HepG2 (cell line): ENCODE measurements around the gene GADD45G. TPM values are rescaled to one million over a fixed set of nuclear protein-coding genes. Genes with fewer than 3 reads are reported as not detected.

Experiments used
- ATAC-seq: fragments of 200-7000 bp; cut with Tn5 transposase; 3 replicates; pipeline ENCODE4 v1.9.1; 2020; ENCODE audit warnings: mild to moderate bottlenecking, moderate library complexity
- BruUV-seq: library from RNA; stranded (reverse); fragments of 400-500 nt; replicated peaks from 2 replicates; lab custom pipeline; 2021; lab: Mats Ljungman, UMichigan
- CTCF ChIA-PET: fragments of 300-600 bp; formaldehyde crosslinking; extraction: SDS; loops from one replicate; lab custom pipeline; 2021; ENCODE audit warnings: low total read pairs, inconsistent platforms, low intra/inter-chr PET ratio; lab: Yijun Ruan, JAX
- POLR2A ChIA-PET: fragments of 350-600 bp; sonication (Branson Sonifier 250); formaldehyde crosslinking; loops from one replicate; lab custom pipeline; 2020; ENCODE audit warnings: antibody characterized with exemption, inconsistent platforms; lab: Yijun Ruan, JAX
- DNase-seq: peaks from one replicate; pipeline ENCODE4 v3.0.0-alpha.2; 2015; ENCODE audit warnings: low spot score
- FAIRE-seq: peaks from 3 replicates; lab custom pipeline; 2011; peaks lifted over from hg19 to GRCh38; lab: Jason Lieb, UNC
- H2AFZ ChIP-seq: one replicate; pipeline ENCODE4 v1.6.1; 2011; ENCODE audit warnings: low read length, inconsistent platforms
- H3K27ac ChIP-seq: fragments of 300-600 bp; 3 replicates; pipeline ENCODE4 v1.8.0; 2011; ENCODE audit warnings: mixed run types, mild to moderate bottlenecking, mixed read lengths, low read length, inconsistent platforms; ENCODE audit not compliant: insufficient read depth; ENCODE audit errors: extremely low read length
- H3K27me3 ChIP-seq, 2 experiments: fragments of 200-600 bp in 1 of 2; 2 replicates in 1 of 2; 3 replicates in 1 of 2; pipeline versions ENCODE4 v1.6.0 to v1.8.0; 2011; ENCODE audit warnings: low read length in 2 of 2, mild to moderate bottlenecking in 2 of 2, moderate library complexity in 2 of 2, inconsistent platforms in 1 of 2; ENCODE audit not compliant: insufficient read depth in 2 of 2, control insufficient read depth in 1 of 2
- H3K36me3 ChIP-seq, 2 experiments: fragments of 200-600 bp in 1 of 2; replicated peaks in 1 of 2; 2 replicates in 1 of 2; 3 replicates in 1 of 2; pipeline versions ENCODE4 v1.5.1 to v1.8.0; 2011; ENCODE audit warnings: low read length in 2 of 2, inconsistent platforms in 1 of 2; ENCODE audit not compliant: insufficient read depth in 2 of 2, control insufficient read depth in 1 of 2
- H3K4me1 ChIP-seq: 2 replicates; pipeline ENCODE4 v1.5.1; 2012; ENCODE audit warnings: low read length, inconsistent platforms; ENCODE audit not compliant: insufficient read depth
- H3K4me2 ChIP-seq: 2 replicates; pipeline ENCODE4 v1.6.0; 2011; ENCODE audit warnings: low read depth, low read length, inconsistent platforms
- H3K4me3 ChIP-seq, 3 experiments: fragments of 200-600 bp in 1 of 3; sonication (generic), shearing (Covaris generic) in 1 of 3; replicated peaks in 1 of 3; 2 replicates each; pipeline ENCODE4 v1.5.1; 2011 to 2016; ENCODE audit warnings: low read length in 3 of 3, inconsistent platforms in 2 of 3, low read depth in 2 of 3, mild to moderate bottlenecking in 2 of 3, control low read depth in 1 of 3, mixed read lengths in 1 of 3; ENCODE audit not compliant: insufficient read depth in 1 of 3
- H3K79me2 ChIP-seq: one replicate; pipeline ENCODE4 v1.6.1; 2011; ENCODE audit warnings: low read length, inconsistent platforms; ENCODE audit not compliant: insufficient read depth
- H3K9ac ChIP-seq: 2 replicates; pipeline ENCODE4 v1.6.0; 2011; ENCODE audit warnings: mild to moderate bottlenecking, low read depth, low read length, inconsistent platforms; ENCODE audit not compliant: insufficient read depth
- H3K9me3 ChIP-seq: 2 replicates; pipeline ENCODE4 v1.5.1; 2012; ENCODE audit warnings: mild to moderate bottlenecking, low read length
- H4K20me1 ChIP-seq: 2 replicates; pipeline ENCODE4 v1.6.0; 2011; ENCODE audit warnings: inconsistent platforms, mild to moderate bottlenecking, low read length, moderate library complexity; ENCODE audit not compliant: insufficient read depth
- DMAP1 ChIP-seq: IDR thresholded peaks from 2 replicates; pipeline ENCODE4 v1.6.1; 2016
- DRAP1 ChIP-seq: IDR thresholded peaks from 2 replicates; pipeline ENCODE4 v1.6.1; 2016; ENCODE audit warnings: missing genetic modification reagents, missing compliant biosample characterization
- ELF4 ChIP-seq: sonication (generic); formaldehyde crosslinking; IDR thresholded peaks from 2 replicates; pipeline ENCODE4 v1.5.0; 2020; ENCODE audit warnings: missing genetic modification reagents, mild to moderate bottlenecking, moderate library complexity, borderline replicate concordance
- HDAC2 ChIP-seq: sonication (generic); formaldehyde crosslinking; IDR thresholded peaks from 2 replicates; pipeline ENCODE4 v1.4.0; 2020; ENCODE audit warnings: missing genetic modification reagents
- NCOR1 ChIP-seq: fragments of 200-600 bp; sonication (generic); IDR thresholded peaks from 2 replicates; pipeline ENCODE4 v1.7.0; 2017; ENCODE audit warnings: antibody characterized with exemption, low read length, borderline replicate concordance
- NFE2 ChIP-seq: sonication (generic); formaldehyde crosslinking; IDR thresholded peaks from 2 replicates; pipeline ENCODE4 v1.4.0; 2020; ENCODE audit warnings: missing genetic modification reagents
- PHF5A ChIP-seq: IDR thresholded peaks from one replicate; pipeline ENCODE4 v1.6.1; 2018; ENCODE audit warnings: low read depth, missing genetic modification reagents; ENCODE audit not compliant: unreplicated experiment
- REST ChIP-seq, 2 experiments: IDR thresholded peaks; 2 replicates each; pipeline ENCODE4 v1.6.1; 2011 to 2012; ENCODE audit warnings: low read length in 2 of 2, borderline replicate concordance in 1 of 2, low read depth in 1 of 2, mild to moderate bottlenecking in 1 of 2, moderate library complexity in 1 of 2
- RFXANK ChIP-seq: IDR thresholded peaks from 2 replicates; pipeline ENCODE4 v1.6.1; 2016
- SALL2 ChIP-seq: sonication (generic); formaldehyde crosslinking; IDR thresholded peaks from 2 replicates; pipeline ENCODE4 v1.8.1; 2023; ENCODE audit warnings: mild to moderate bottlenecking, missing genetic modification reagents, inconsistent platforms
- SP4 ChIP-seq: sonication (generic); formaldehyde crosslinking; IDR thresholded peaks from 2 replicates; pipeline ENCODE4 v1.8.1; 2023; ENCODE audit warnings: mild to moderate bottlenecking, missing genetic modification reagents
- ZBTB38 ChIP-seq: sonication (generic); formaldehyde crosslinking; IDR thresholded peaks from 2 replicates; pipeline ENCODE4 v1.5.1; 2020; ENCODE audit warnings: mild to moderate bottlenecking, missing genetic modification reagents
- ZFY ChIP-seq: sonication (generic); formaldehyde crosslinking; IDR thresholded peaks from 2 replicates; pipeline ENCODE4 v1.4.0; 2020; ENCODE audit warnings: missing genetic modification reagents
- ZNF101 ChIP-seq: sonication (generic); formaldehyde crosslinking; IDR thresholded peaks from 2 replicates; pipeline ENCODE4 v1.4.0; 2020; ENCODE audit warnings: mild to moderate bottlenecking, low read depth, missing genetic modification reagents, borderline replicate concordance
- ZNF232 ChIP-seq: sonication (generic); formaldehyde crosslinking; IDR thresholded peaks from 2 replicates; pipeline ENCODE4 v1.4.0; 2020; ENCODE audit warnings: missing genetic modification reagents, borderline replicate concordance
- ZNF235 ChIP-seq: sonication (generic); formaldehyde crosslinking; IDR thresholded peaks from 2 replicates; pipeline ENCODE4 v1.8.1; 2023; ENCODE audit warnings: mild to moderate bottlenecking, missing genetic modification reagents, borderline replicate concordance
- ZNF3 ChIP-seq: IDR thresholded peaks from 2 replicates; pipeline ENCODE4 v1.7.0; 2017; ENCODE audit warnings: inconsistent platforms
- ZNF34 ChIP-seq: sonication (generic); formaldehyde crosslinking; IDR thresholded peaks from 2 replicates; pipeline ENCODE4 v1.4.0; 2020; ENCODE audit warnings: mild to moderate bottlenecking, missing genetic modification reagents, borderline replicate concordance
- ZNF710 ChIP-seq: sonication (generic); formaldehyde crosslinking; IDR thresholded peaks from 2 replicates; pipeline ENCODE4 v1.5.0; 2020; ENCODE audit warnings: mild to moderate bottlenecking, missing genetic modification reagents, borderline replicate concordance
- ZNF747 ChIP-seq: sonication (generic); formaldehyde crosslinking; IDR thresholded peaks from 2 replicates; pipeline ENCODE4 v1.8.1; 2023; ENCODE audit warnings: missing genetic modification reagents, mild to moderate bottlenecking, borderline replicate concordance
- WGBS: methylation state at CpG from one replicate; pipeline ENCODE4 v1.1.6; 2017; ENCODE audit warnings: low lambda C conversion rate; 5-methylcytosine and 5-hydroxymethylcytosine counted together
- in situ Hi-C: cut with HindIII; loops from 2 replicates; pipeline ENCODE4 v1.10.0; 2017; ENCODE audit warnings: low pct_unique_long_range_greater_than_20kb; ENCODE audit not compliant: extremely low pct_ligation_motif_present
- intact Hi-C: fragments of 100-400 bp; cut with micrococcal nuclease; formaldehyde crosslinking; loops from one replicate; pipeline ENCODE4 v1.10.0; 2022; ENCODE audit not compliant: unreplicated experiment
- polyA plus RNA-seq, 8 experiments: library from polyadenylated mRNA; depleted of rRNA in 3 of 8; stranded (reverse) in 7 of 8; unstranded in 1 of 8; fragments of >200 nt; fragmentation: Illumina TruSeq in 4 of 8; extraction: Trizol in 4 of 8; gene quantifications; 2 replicates each; pipeline versions ENCODE4 v1.2.1 to v1.2.3, GENCODE V29; 2011 to 2016; ENCODE audit warnings: low read depth in 4 of 8, missing spikeins in 1 of 8, mixed read lengths in 1 of 8; ENCODE audit not compliant: insufficient read depth in 1 of 8
- total RNA-seq, 5 experiments: library from RNA; depleted of rRNA; stranded (reverse); fragments of >200 nt; fragmentation: Illumina TruSeq; extraction: Trizol; gene quantifications; 2 replicates each; pipeline ENCODE4 v1.2.3, GENCODE V29; 2016; ENCODE audit warnings: low read depth in 1 of 5

The GADD45G gene
- total and polyA plus RNA-seq, 2 of the 13 experiments (the other 11 are each of a cell fraction or from before 2014, with no cell fraction given): not detected

GRCh38 chr9:89567649-89568048 lies 37.2 kb upstream of the GADD45G start:
- intact Hi-C loops: no loop called here

GRCh38 chr9:89574309-89574708 lies 30.5 kb upstream of the GADD45G start:
- no peaks in the 10 kb centered on the region for H3K4me1 ChIP-seq
- no peaks in the 10 kb centered on the region for H3K79me2 ChIP-seq
- POLR2A ChIA-PET: no interaction called here
- BruUV-seq: no TSS peak
- DNase-seq (no peak), ATAC-seq (no peak), FAIRE-seq (no peak)
- intact Hi-C loops: no loop called here
- 0 out of 5 replicates have a peak, but pooled peaks cover 0 to 3% of the 10 kb centered on the region in 2 experiments for H3K27me3 ChIP-seq
- H3K4me2 ChIP-seq: no peak overlapping the region
- H3K4me3 ChIP-seq: no peak overlapping the region
- no peaks in the 10 kb centered on the region for H4K20me1 ChIP-seq
- H3K9me3 ChIP-seq: no peaks in the 10 kb centered on the region
- H2AFZ ChIP-seq: no peak overlapping the region
- H3K27ac ChIP-seq: no peak overlapping the region
- no peaks in the 10 kb centered on the region for H3K36me3 ChIP-seq
- 0% methylated on average over 3 of the region's 4 CpGs for WGBS
- in situ Hi-C loops: no loop called here
- CTCF ChIA-PET: no interaction called here
- H3K9ac ChIP-seq: no peak overlapping the region
- no peak for TF ChIP-seq NFE2 (CRISPR knock-in tag)
- TF ChIP-seq DRAP1 (CRISPR knock-in tag): no peak
- TF ChIP-seq ZNF34 (CRISPR knock-in tag): no peak
- no peak for TF ChIP-seq ZNF710 (CRISPR knock-in tag)
- TF ChIP-seq ZBTB38: no peak
- no peak for TF ChIP-seq ZNF747 (CRISPR knock-in tag)
- TF ChIP-seq ZNF3: no peak
- TF ChIP-seq REST (IDR thresholded peaks at IDR 0.05; ENCODE audit: borderline replicate concordance in 1 of 2, low read depth in 1 of 2, low read length in 2 of 2): no peak
- no peak for TF ChIP-seq ZFY
- no peak for TF ChIP-seq SALL2 (CRISPR knock-in tag)

More at GRCh38 chr9:89567649-89568048, 37.2 kb upstream of the GADD45G start:
- ATAC-seq: no peak
- no peak for TF ChIP-seq DMAP1 (CRISPR knock-in tag)
- no peak for TF ChIP-seq SP4 (CRISPR knock-in tag)
- no peak for TF ChIP-seq PHF5A (CRISPR knock-in tag)
- TF ChIP-seq HDAC2 (CRISPR knock-in tag): no peak
- no peak for TF ChIP-seq ZNF235 (CRISPR knock-in tag)
- TF ChIP-seq ZNF232 (CRISPR knock-in tag): no peak
- TF ChIP-seq NCOR1: no peak
- no peak for TF ChIP-seq ELF4 (CRISPR knock-in tag)
- no peak for TF ChIP-seq ZNF101
- no peak for TF ChIP-seq RFXANK
- TF ChIP-seq, all 625 proteins: peak for 0
- H2AFZ ChIP-seq: no peak overlapping the region
- no peaks in the 10 kb centered on the region for H3K79me2 ChIP-seq
- in situ Hi-C loops: no loop called here
- POLR2A ChIA-PET: no interaction called here
- 0 out of 5 replicates have a peak, but pooled peaks cover 0 to 3% of the 10 kb centered on the region in 2 experiments for H3K27me3 ChIP-seq
- FAIRE-seq (no peak), DNase-seq (no peak)
- H3K4me3 ChIP-seq: no peak overlapping the region
- H3K9ac ChIP-seq: no peak overlapping the region
- H3K4me2 ChIP-seq: no peak overlapping the region
- WGBS: 40% methylated on average over 2 of the region's 2 CpGs
- H3K27ac ChIP-seq: no peak overlapping the region
- peaks cover 23% of the 10 kb centered on the region for H3K4me1 ChIP-seq
- H3K36me3 ChIP-seq: no peaks in the 10 kb centered on the region
- H4K20me1 ChIP-seq: no peaks in the 10 kb centered on the region
- CTCF ChIA-PET: no interaction called here
- H3K9me3 ChIP-seq: no peaks in the 10 kb centered on the region
- BruUV-seq: no TSS peak
